GM10266 (cell line): ENCODE data around the gene FGFR2.

Source experiments
- DNase-seq: peaks from one replicate; pipeline ENCODE4 v3.0.0; 2012; ENCODE audit errors: extremely low spot score
- TF ChIP-seq, protein P1 (sequence below): IDR thresholded peaks from 2 replicates; pipeline ENCODE4 v1.5.1; 2012; ENCODE audit warnings: mild to moderate bottlenecking, low read depth; ENCODE audit not compliant: control insufficient read depth, insufficient read depth; ENCODE audit errors: missing control alignments

FGFR2 gene

GRCh38 chr10:121598263-121599249 lies at the start of gene FGFR2:
Gene FGFR2, minus strand, starts transcription at chr10:121598444. Its CDS starts 4,627 bp downstream, at chr10:121593817.
- DNase-seq = peak; percentile 67
- TF ChIP-seq, protein P1, sequence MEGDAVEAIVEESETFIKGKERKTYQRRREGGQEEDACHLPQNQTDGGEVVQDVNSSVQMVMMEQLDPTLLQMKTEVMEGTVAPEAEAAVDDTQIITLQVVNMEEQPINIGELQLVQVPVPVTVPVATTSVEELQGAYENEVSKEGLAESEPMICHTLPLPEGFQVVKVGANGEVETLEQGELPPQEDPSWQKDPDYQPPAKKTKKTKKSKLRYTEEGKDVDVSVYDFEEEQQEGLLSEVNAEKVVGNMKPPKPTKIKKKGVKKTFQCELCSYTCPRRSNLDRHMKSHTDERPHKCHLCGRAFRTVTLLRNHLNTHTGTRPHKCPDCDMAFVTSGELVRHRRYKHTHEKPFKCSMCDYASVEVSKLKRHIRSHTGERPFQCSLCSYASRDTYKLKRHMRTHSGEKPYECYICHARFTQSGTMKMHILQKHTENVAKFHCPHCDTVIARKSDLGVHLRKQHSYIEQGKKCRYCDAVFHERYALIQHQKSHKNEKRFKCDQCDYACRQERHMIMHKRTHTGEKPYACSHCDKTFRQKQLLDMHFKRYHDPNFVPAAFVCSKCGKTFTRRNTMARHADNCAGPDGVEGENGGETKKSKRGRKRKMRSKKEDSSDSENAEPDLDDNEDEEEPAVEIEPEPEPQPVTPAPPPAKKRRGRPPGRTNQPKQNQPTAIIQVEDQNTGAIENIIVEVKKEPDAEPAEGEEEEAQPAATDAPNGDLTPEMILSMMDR = no peak

- DNase-seq = no peak
- TF ChIP-seq, protein P1 = no peak
Measured at GRCh38 chr10:121647401-121647800, 49.2 kb upstream of the FGFR2 start.

DNA sequence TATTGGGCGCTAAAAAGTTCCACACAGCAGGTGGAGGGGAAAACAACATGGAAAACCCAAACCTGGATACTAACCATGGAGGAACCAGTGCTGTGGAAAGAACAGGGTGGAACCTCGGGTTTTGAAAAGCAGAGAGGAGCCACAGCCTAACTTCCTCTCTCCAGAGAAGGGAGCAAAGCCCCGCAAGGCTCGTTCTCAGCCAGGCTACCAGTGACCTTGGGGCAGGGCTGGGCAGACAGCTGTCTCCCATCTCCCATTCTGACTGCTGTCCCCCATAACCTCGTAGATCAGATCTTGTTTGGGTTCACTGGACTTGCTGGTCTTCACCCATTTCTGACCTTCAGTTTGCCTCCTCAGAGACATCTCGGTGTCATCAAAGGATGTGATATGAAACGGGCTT lies 47.5 kb upstream of the FGFR2 start:
- DNase-seq = no peak
- TF ChIP-seq, protein P1 = no peak

DNA sequence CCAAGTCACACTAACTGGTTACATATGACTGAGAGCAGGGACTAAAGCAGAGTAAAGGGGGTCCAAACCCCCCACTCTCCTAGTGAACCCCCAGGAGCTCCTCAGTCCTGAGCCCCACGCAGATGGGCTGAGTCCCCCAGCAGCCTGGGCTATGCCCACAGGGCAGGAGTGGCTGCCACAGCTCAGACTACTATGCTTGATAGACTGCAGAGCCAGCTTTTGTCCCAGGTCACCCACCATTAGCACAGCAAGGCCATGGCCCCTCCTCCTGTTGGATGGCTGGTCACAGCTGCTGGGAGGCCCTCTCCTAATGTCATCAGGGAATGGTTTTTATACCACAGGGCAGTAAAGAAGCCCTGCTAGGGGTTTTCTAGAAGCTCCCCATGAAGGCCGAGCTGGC lies 46.3 kb upstream of the FGFR2 start:
- TF ChIP-seq, protein P1 = no peak
- no peak for DNase-seq

DNA sequence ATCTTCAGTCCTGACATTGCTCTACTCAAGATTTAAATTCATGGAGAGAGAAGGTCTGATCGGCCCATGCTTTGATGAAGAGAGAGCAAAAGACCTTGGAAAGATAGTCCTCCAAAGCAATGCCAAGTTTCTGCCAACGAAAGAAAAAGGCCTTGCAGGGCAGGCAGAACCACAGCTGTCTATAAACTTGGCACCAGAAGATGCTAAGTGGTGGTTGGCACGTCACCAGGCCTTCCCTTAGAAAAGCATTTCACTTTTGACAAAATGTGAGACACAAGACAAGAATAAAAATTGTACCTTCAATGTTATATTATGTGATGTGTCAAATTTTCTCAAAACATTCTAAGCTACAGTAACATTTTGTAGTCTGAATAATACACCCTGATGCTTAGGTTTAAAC lies 42.0 kb upstream of the FGFR2 start:
- no peak for DNase-seq
- TF ChIP-seq, protein P1 = no peak

DNA sequence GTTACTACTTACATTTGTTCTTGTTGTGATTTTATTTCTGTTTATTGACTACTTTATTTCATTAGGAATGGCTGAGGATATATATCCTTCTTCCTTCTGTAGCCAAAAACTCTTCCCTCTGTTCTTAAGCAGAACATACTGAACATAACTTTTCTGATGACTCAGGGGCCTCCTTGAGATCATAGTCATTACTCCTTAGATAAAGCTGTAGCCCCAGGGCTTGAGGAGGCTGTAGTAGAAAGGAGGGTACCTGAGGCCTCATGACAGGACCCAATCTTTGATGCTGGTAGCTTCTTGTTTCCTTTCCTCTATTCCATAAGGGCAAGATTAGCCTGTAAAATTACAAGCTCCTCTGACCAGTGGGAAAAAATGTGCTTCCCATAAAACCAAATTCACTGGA lies 41.2 kb upstream of the FGFR2 start:
- TF ChIP-seq, protein P1 = no peak
- no peak for DNase-seq

- TF ChIP-seq, protein P1 = no peak
- no peak for DNase-seq
Measured at GRCh38 chr10:121637437-121637836, 39.2 kb upstream of the FGFR2 start.
